NB4 (cell line): ENCODE results near the gene RAE1.
A peak's percentile ranks its signal among the peaks of the same experiment; 100 is the strongest.

Experiments used
- DNase-seq: peaks from one replicate; pipeline ENCODE4 v3.0.0; 2010; ENCODE audit warnings: low read depth
- H3K4me3 ChIP-seq: one replicate; pipeline ENCODE4 v1.5.1; 2011; ENCODE audit warnings: mild to moderate bottlenecking, low read depth, low read length, moderate library complexity
- CTCF ChIP-seq: IDR thresholded peaks from one replicate; pipeline ENCODE4 v1.5.1; 2012; ENCODE audit warnings: low read depth, low read length
- MYC ChIP-seq: IDR thresholded peaks from 2 replicates; pipeline ENCODE4 v1.6.1; 2011; ENCODE audit warnings: low read depth, low read length
- POLR2A ChIP-seq: IDR thresholded peaks from 2 replicates; pipeline ENCODE4 v1.6.1; 2011; ENCODE audit warnings: mild to moderate bottlenecking; ENCODE audit not compliant: insufficient read length; ENCODE audit errors: extremely low read depth
- TF ChIP-seq, protein P1 (sequence below): IDR thresholded peaks from 2 replicates; pipeline ENCODE4 v1.6.1; 2011; ENCODE audit warnings: low read depth, low read length

Gene RAE1

DNA sequence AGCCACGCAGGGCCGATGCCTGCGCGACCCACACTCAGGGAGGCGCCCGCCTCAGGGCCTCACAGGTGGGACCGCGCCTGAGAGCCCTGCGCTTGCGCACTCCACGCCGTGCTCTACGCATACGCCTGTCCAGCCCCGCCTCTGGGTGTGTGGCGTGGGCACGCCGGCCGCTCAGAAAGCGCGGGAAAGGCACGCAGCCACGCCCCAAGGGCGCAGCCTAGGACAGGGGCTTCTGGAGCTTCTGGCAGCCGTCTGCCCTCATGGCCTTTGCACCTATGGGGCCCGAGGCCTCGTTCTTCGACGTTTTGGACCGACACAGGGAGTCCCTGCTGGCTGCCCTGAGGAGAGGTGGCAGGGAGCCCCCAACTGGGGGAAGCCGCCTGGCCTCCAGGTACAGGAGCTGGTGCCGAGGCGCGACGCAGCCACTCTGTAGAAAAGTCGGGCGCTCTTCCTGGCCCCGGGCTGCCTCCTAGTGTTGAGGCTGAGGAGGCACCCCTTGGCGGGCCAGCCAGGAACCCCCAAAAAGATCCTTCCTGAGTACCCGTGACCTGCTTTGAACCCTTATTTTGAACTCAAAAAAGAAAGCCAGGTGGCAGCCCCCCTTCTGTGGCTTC, 21.3 kb upstream of the RAE1 start, which contains the start of gene SPO11:
Gene SPO11, plus strand, starts transcription at position 196 of the 614 bp plus-strand sequence. Its CDS starts 65 bp downstream, at position 261.
- DNase-seq, result peak; percentile 23
- peak; percentile 37 for TF ChIP-seq CTCF
- no peak for TF ChIP-seq POLR2A
- no peak within 1 kb of the TSS for H3K4me3 ChIP-seq

GRCh38 chr20:57330998-57331397, 20.1 kb upstream of the RAE1 start:
- H3K4me3 ChIP-seq, result no peak overlapping the region
- DNase-seq, result peak; percentile 62
- TF ChIP-seq MYC (no peak), POLR2A (no peak), CTCF (no peak)
- TF ChIP-seq, protein P1, sequence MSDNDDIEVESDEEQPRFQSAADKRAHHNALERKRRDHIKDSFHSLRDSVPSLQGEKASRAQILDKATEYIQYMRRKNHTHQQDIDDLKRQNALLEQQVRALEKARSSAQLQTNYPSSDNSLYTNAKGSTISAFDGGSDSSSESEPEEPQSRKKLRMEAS, result no peak

GRCh38 chr20:57332105-57333089, 18.7 kb upstream of the RAE1 start:
- TF ChIP-seq, protein P1, result no peak
- TF ChIP-seq CTCF (no peak), MYC (no peak), POLR2A (no peak)
- no peak overlapping the region for H3K4me3 ChIP-seq
- no peak for DNase-seq

GRCh38 chr20:57335392-57335791, 15.7 kb upstream of the RAE1 start:
- no peak overlapping the region for H3K4me3 ChIP-seq
- peak; percentile 29 for DNase-seq
- no peak for TF ChIP-seq MYC
- no peak for TF ChIP-seq POLR2A
- TF ChIP-seq CTCF, result no peak
- TF ChIP-seq, protein P1, result no peak

DNA sequence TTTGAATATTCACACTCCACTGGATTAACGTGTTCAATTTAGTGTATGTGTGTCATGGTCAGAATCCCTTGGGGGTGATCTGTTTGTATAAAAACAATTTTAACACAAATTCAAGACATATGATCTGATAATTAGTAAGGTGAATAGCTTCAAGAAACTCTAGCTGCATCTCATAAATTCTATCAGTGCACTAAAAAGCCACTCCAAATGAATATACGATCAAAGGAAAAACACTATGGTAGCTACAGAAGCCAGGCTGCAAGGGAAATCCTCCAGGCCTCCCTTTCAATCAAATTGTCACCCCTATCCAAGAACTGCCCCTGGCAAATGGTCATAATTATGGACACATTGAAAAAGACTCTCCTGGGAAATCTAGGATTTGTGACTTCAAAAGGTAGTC, 9.4 kb upstream of the RAE1 start:
- TF ChIP-seq, protein P1, result no peak
- TF ChIP-seq MYC (no peak), POLR2A (no peak), CTCF (no peak)
- DNase-seq, result no peak
- H3K4me3 ChIP-seq, result no peak overlapping the region
